Fibroblast of skin of right biceps (primary cell): Measurements from ENCODE around the gene PLCH1.

Experiments used
- DNase-seq: peaks from one replicate; pipeline ENCODE4 v3.0.0-alpha.2; 2013

The PLCH1 gene, protein sequence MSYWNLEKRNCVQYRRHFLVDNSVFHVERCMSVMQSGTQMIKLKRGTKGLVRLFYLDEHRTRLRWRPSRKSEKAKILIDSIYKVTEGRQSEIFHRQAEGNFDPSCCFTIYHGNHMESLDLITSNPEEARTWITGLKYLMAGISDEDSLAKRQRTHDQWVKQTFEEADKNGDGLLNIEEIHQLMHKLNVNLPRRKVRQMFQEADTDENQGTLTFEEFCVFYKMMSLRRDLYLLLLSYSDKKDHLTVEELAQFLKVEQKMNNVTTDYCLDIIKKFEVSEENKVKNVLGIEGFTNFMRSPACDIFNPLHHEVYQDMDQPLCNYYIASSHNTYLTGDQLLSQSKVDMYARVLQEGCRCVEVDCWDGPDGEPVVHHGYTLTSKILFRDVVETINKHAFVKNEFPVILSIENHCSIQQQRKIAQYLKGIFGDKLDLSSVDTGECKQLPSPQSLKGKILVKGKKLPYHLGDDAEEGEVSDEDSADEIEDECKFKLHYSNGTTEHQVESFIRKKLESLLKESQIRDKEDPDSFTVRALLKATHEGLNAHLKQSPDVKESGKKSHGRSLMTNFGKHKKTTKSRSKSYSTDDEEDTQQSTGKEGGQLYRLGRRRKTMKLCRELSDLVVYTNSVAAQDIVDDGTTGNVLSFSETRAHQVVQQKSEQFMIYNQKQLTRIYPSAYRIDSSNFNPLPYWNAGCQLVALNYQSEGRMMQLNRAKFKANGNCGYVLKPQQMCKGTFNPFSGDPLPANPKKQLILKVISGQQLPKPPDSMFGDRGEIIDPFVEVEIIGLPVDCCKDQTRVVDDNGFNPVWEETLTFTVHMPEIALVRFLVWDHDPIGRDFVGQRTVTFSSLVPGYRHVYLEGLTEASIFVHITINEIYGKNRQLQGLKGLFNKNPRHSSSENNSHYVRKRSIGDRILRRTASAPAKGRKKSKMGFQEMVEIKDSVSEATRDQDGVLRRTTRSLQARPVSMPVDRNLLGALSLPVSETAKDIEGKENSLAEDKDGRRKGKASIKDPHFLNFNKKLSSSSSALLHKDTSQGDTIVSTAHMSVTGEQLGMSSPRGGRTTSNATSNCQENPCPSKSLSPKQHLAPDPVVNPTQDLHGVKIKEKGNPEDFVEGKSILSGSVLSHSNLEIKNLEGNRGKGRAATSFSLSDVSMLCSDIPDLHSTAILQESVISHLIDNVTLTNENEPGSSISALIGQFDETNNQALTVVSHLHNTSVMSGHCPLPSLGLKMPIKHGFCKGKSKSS (N-terminal part only)

DNA sequence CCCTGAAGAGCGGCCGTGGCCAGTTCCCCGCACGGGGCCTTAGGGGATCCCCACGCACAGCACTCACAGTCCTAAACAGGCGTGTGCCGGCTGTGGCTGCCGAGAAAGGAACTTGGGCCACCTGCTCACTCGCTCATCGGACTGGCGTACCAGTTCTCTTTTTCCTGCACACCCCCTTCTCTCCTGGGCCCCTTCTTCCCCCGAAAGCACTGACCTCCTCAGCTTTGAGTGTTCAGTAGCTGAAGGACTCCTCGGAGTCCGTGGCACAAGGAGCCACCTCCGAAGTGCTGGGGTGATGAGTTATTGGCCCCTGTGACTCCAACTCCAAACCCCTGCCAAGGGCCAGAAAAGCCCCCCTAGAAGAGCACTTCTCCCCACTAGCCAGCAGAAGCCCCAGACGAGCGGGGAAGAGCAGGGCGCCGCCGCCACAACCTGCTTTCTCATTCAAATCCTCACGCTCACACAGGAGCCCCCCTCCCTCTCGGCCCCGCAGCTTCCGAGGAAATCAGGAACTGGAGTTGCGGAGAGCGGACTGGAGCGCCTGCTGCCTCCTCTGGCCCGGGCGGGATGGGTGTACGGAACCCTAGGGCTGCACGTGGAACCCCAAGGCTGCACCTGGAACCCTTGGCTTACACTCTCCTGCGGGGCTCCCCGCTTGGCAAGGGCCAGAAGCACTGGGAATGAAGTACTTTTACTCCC lies at the start of gene PLCH1:
Gene PLCH1 (minus strand): TSS at position 446 of the 699 bp plus-strand sequence. CDS start 40,847 bp downstream, outside the sequence.
- DNase-seq, result peak; percentile 58

DNA sequence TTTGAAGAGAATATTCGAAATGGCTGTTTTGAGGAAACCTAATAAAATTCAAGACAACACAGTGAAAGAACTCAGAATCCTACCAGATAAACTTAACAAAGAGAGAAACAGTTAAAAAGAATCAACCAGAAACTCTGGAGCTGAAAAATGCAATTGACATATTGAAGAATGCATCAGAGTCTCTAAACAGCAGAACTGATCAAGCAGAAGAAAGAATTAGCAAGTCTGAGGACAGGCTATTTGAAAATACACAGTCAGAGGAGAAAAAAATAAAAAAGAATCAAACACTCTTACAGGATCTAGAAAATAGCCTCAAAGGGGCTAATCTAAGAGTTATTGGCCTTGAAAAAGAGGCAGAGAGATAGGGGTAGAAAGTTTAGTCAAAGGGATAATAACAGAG lies 47.7 kb upstream of the PLCH1 start:
- no peak for DNase-seq

DNA sequence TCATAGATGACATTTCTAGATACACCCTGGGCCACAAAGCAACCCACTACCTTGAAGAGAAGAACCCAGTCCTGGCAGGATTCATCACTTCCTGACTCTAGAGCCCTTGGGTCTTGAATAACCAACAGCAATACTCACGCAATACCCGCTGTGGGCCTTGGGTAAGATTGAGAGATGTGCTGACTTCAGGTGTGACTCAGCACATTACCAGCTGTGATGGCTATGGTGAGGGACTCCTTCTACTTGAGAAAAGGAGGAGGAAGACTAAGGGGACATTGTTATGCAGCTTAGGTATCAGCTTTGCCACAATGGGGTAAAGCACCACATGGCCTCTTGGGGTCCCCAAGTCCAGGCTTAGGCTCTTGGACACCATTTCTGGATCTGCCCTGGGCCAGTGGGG lies 46.3 kb upstream of the PLCH1 start:
- peak; percentile 34 for DNase-seq

DNA sequence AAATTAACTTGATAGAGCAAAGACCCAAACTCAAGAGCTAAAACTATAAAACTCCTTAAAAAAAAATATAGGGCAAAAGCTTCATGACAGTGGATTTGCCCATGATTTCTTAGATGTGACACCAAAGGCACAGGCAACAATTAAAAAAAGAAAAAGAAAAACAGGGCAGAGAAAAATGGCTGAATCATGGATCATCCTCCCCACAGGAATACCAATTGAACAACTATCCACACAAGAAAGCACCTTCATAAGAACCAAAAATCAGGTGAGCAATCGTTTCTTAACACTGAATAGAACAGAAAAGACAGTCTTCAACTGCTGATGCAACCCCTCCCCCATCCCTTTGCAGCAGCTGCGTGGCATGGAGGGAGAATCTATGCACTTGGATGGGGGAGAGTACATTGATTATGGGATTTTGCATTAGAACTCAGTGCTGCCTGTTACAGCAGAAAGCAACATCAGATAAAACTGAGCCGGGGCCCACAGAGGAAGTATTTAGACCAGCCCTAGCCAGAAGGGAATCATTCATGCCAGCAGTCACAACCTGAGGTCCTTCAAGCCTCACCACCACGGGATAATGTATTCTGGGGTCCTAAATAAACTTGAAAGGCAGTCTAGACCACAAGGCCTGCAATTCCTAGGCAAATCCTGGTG lies 45.5 kb upstream of the PLCH1 start:
- DNase-seq, result no peak

DNA sequence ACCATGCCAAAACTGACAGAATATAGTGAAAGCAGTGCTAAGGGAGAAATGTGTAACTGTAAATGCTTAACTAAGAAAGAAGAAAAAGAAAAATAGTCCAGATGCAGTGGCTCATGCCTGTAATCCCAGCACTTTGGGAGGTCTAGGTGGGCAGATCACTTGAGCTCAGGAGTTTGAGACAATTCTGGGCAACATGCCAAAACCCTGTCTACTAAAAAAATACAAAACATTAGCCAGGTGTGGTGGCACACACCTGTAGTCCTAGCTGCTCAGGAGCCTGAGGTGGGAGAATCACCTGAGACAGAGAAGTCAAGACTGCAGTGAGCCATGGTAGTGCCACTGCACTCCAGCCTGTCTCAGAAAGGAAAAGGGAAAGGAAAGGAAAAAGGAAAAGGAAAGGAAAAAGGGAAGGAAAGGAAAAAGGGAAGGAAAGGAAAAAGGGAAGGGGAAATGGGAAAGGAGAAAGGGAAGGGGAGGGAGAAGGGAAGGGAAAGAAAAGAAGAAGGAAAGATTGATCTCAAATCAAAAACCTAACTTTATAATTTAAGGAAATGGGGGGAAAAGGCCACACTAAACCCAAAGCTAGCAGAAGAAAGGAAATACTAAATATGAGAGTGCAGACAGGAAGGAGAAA lies 40.9 kb upstream of the PLCH1 start:
- no peak for DNase-seq

DNA sequence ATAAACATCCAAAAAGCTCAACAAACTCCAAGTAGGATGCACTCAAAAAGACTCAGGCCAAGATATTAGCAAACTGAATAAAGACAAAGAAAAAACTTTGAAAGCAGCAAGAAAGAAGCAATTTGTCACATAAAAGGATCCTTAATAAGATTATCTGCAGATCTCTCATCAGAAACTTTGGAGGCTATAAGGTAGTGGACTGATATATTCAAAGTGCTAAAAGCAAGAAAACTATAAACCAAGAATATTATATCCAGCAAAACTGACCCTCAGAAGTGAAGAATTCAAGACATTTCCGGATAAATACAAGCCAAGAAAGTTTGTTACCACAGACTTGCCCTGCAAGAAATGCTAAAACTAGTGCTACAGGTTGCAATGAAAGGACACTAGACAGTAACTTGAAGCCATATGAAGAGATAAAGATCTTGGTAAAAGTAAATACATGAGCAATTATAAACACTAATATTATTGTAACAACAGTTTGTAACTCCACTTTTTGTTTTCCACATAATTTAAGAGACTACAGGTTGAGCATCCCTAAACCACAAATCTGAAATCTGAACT lies 37.6 kb upstream of the PLCH1 start:
- DNase-seq, result no peak

DNA sequence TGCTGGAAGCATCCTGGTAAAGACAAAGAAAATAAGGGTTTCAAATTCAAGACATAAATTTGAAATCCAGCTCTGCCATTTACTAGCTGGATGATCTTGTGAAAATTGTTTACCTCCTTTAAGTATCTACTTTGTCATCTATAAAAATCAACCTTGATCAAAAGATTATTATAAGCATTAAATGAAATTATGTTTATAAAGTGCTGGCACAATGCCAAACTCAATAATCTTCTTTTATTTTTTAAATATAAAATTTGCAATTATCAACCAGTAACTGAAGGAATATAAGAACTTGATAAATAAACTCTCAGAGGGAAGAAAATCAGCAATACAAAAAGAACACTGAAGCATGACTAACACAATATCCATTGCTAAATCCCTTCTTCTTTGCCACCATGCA lies 35.4 kb upstream of the PLCH1 start:
- no peak for DNase-seq

DNA sequence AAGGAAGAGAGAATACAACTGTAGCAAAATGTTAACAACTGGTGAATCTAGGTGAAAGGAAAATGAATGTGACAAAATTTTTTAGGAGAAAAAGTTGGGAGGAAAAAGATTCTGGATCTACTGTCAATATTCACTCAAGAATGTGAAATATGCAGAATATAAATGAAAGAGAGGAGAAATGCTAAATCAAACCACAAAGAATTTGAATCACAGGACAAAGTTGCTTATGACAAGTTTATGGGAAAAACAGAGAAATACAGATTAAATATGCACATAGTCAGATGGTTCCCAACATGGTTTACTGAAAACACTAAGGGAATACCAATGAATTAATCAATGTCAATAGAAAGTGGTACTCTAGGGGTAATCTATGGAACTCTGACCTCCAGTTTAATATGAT lies 33.6 kb upstream of the PLCH1 start:
- DNase-seq, result peak; percentile 30

DNA sequence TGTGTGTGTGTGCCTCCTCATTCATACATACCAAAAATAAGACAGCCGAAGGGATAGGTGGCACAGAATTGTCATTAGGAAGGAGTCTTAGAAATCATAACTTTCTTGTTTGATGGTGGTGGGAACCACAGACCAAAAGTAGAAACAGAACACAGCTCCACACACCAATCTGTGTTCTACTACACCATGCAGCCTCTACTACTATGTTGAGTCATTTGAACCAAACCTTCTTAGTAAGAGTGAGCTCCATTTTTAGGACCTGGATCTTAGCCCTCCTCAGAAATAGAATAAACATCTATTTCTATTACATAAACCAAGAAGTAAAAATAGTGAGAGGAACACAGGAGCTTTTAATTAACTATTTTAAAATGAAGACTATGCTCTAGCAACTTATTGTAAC lies 27.9 kb upstream of the PLCH1 start:
- DNase-seq, result no peak

DNA sequence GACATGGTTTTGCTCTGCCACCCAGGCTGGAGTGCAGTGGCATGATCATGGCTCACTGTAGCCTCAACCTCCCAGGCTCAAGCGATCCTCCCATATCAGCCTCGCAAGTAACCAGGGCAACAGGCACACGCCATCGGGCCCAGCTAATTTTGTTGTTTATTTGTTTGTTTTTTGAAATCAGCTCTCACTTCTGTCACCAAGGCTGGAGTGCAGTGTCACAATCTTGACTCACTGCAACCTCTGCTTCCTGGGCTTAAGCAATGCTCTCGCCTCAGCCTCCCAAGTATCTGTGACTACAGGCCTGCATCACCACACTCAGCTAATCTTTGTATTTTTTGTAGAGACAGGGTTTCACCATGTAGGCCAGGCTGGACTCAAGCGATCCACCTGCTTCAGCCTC lies 26.3 kb upstream of the PLCH1 start:
- DNase-seq, result no peak

DNA sequence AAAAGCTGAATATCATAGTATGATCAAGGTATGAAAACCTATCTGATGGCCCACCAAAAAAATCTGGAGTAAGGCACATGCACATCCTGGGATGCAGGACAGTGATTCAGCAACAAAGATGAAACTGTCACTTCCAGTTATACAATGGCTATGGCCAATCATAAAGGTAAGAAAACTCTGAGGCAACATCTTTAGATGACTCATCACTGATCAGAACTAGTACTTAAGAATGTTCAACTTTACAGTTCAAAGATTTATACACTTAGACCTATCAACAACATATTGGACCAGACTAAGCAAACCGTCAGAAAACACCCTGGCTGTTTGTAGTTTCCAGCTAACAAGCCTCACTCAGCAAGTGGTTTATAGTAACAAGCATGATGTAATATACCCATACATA lies 21.3 kb upstream of the PLCH1 start:
- DNase-seq, result peak; percentile 31

DNA sequence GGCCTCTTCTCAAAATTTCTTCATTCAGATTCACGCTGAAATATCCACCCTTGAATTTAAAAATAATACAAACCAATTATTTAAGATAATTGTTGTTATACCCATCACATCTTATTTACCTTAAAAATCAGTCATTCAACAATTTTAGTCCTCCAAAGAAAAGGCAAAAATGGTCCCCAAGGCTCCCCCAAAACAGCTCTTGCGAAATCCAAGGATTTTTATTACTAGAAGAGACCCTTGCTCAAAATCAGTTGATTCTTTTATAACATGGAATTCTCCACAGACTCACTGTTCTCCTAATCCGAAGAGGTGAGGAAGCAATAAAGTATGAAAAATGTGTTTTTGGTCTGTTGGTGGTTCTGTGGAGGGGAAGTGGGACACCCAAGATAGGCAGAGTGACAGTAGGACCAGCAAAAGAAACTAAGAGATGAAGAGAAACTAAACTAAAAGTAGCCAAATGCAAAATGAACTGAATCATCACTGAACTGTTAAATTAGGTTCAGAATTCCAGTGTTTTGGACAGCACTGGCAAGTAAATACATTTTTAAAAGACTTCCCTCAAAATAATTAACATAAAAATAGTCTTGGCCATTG lies 19.1 kb upstream of the PLCH1 start:
- no peak for DNase-seq

DNA sequence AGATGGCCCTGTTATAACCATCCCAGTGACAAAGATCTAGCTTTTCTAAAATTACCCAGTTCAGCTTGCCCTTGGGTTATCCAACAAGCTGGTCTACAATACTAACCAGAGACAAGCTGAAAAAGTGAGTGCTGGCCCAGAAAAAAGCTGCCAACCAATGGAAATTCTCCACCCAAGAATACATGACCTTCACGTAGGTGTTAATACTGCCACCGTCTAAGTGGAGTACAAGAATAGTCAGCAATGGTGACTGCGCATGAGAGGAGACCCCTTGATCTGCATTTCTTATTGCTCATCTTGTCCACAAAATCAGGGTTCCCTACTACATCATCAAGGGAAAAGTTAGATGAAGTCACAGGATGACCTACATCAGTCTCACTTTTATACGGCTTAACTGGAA lies 15.8 kb upstream of the PLCH1 start:
- no peak for DNase-seq

DNA sequence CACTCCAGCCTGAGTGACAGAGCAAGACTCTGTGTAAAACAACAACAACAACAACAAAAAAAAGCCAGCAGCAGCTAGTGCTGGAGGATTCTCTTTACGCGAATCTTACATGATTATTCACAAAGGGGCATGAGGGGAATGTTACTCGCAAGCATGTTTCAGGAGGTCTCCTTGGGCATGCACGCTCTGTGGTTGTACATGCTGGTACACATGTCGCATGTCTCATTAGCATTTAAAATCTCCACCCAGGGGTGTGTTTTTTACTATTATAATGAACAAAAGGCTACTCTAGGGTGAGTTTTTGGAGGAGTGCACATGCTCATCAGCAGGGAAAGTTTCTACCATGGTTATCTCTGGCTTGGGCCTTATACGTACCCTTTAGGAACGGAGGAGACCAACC lies 12.7 kb upstream of the PLCH1 start:
- DNase-seq, result no peak

DNA sequence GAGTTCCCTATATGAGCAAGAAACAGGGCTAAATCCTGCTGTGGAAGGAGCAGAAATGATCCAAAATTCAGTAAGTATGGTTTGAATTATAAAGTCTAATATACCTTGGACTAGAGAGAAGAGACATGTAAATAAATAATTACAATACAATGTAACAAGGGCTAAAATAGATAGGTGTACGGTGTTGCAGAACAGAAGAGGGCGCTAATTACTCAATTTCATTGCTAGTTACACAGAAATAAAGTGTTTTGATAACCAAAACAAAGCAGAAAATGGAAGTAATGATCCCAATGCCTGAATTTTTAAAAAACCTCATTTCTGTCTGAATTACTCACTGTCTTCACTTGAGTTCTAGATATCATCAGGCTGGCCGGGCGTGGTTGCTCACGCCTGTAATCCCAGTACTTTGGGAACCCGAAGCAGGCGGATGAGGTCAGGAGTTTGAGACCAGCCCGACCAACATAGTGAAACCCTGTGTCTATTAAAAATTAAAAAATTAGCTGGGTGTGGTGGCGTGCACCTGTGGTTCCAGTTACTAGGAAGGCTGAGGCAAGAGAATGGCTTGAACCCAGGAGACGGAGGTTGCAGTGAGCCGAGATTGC lies 8.3 kb upstream of the PLCH1 start:
- DNase-seq, result peak; percentile 34

DNA sequence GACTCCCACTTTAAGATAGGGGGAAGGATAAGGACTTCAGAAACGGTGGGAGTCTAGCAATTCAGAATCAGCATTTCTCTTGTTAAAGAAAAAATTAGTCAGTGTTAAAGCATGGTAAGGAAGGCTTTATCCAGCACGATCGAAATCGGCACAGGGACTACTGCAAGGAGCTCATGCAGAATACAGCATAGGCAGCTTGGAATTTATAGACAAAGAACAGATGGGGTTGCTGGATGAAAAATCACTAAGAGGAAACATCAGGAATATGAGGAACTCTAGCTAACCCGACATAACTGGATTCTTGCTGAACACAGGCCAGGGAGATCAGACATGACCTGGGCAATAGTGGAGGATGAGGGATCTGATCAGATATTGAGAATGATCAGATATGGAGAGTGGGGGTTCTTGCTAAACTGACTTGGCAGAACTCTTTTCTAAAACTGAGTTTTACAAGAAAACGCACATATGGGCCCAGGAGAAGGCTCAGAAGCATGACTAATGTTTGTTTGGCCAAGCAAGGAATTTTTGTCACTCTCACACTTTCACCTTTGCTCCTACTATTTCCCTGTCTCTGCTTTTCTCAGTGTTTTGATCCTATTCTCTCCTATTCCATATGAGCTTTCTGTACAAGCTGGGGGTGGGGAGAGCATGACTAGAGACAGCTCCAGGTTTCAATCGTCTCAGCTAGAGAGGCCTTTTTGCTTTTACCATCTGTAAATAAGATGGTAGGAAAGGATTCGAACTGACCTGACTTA lies 3.9 kb upstream of the PLCH1 start:
- DNase-seq, result no peak

DNA sequence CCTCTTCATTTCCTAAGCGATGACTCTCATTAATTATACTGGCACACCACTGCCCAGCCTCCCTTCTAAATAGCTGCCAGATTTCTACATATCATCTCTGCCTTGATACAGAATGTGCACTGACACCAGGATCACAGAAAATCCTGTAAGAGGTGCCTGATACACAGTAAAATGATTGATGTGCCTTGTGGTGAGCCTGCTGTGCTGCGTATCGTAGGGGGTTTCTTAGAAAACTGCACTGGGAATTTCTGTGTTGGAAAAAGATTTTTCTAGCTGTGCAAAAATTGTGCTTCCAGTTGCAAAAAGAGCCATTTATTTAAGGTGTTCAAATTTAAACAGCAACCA lies 3.0 kb upstream of the PLCH1 start:
- no peak for DNase-seq

DNA sequence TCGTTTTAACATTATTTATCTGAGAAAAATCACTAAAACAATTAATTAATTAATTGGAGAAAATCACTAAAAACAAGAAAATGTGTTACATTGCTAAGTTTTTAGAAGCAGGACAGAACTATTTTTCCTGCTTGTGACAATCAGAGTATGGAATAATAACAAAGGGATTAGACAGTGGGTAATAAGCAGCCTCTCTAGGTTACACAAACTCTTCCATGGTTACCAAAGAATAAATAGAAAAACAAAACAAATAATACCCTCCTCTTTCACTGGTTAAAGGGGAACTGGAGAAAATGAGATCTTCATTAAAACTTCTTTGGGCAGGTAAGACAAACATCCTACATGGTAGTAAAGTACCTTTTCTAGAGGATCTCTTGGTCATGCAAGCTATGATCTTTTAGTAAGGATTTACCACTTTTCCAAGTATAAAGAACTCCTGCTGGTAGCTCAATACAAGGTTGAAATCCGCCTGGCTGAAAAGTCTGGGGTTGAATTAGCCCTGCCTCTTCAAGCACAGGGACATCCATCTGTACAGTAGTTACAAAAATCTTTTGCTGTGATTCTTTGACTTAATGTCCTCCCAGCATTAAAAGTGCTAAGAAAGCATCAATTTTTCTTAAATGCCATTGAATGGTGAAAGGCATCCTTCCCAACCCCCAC lies 2.5 kb upstream of the PLCH1 start:
- DNase-seq, result no peak

DNA sequence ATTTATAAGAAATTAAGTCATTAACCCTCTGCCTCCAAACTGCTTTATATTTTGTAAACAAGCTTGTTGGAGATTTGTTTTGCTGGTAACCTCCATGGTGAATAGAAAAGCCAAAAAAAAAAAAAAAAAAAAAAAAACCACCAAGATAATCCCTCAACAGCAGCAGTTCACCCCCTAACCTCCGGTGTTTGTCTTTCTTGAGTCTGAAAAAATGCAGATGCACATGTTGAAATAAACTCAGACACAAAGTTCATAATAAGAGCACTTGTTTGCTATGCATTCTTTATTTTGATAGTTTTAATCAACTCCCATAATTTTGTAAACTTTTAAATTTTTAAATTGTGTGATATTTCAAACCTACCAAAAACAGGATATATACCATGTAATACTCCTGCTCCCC lies 1.8 kb upstream of the PLCH1 start:
- no peak for DNase-seq
